Skin epidermis (tissue), 12 donors: ENCODE measurements around the gene USP15.

Experiments
- H3K27ac ChIP-seq, 21 experiments: fragments of 200-600 bp; sonication (generic) in 11 of 21; one replicate each; pipeline ENCODE4 v1.5.0; 2020; ENCODE audit warnings: mild to moderate bottlenecking in 3 of 21, inconsistent platforms in 2 of 21, moderate library complexity in 2 of 21
- H3K4me3 ChIP-seq, 7 experiments: fragments of 200-600 bp; sonication (generic) in 2 of 7; one replicate each; pipeline ENCODE4 v1.5.0; 2020; ENCODE audit warnings: inconsistent platforms in 2 of 7, mild to moderate bottlenecking in 2 of 7, moderate library complexity in 1 of 7

The USP15 gene

DNA sequence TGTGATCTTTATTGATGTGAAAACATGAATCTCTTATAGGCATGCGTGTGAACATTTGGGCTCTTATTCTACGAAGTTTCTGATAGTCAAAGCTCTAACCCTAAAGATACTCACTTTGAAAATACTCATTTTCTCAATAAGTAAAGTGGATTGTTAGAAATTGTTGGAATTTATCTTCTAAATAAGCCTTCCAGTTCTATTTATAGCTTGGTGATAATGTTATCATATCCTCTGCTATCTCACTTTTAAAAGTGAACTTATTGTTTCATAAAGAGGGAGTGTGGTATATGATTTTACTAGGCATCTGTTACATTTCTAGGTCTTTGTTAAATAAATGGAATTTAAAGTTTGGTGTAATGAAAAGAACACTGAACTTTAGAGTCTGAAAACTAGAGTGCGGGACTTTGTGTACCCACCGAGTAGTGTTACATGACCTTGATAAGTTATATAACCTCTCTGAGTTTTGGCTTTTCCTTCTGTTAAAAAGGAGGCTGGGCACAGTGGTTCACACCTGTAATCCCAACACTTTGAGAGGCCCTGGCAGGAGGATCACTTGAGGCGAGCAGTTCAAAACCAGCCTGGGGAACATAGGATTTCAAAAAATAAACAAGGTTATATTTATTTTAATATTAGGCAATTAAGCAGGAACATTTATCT lies 13.6 kb downstream of the USP15 start:
- no peak overlapping the region for H3K4me3 ChIP-seq
- no peak overlapping the region for H3K27ac ChIP-seq

DNA sequence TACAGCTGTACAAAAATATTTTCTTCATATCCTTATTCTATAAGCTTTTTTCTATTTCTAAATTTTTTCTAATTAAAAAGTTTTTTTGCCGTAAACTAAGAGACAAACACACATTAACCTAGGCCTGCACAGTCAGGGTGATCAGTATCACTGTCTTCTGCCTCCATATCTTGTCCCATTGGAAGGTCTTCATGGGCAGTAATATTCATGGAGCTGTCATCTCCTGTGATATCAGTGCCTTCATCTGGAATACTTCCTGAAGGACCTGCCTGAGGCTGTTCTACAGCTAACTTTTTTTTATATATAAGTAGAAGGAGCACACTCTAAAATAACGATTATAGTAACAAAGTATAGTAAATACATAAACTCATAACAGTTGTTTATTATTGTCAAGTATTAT lies 17.8 kb downstream of the USP15 start:
- Histone ChIP-seq H3K27ac (no peak overlapping the region), H3K4me3 (no peak overlapping the region)

DNA sequence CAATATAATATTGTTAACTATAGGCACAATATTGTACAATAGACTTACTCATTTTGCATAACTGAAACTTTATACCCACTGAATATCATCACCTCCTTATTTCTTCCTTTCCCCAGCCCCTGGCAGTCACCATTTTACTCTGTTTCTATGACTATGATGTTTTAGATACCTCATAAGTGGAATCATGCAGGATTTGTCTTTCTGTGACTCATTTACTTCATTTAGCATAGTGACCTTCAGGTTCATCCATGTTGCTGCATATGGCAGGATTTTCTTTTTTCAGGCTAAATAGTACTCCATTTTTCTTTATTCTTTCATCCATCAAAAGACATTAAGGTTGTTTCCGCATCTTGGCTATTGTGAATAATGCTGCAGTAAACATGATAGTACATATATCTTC lies 18.9 kb downstream of the USP15 start:
- Histone ChIP-seq H3K27ac (no peak overlapping the region), H3K4me3 (no peak overlapping the region)

DNA sequence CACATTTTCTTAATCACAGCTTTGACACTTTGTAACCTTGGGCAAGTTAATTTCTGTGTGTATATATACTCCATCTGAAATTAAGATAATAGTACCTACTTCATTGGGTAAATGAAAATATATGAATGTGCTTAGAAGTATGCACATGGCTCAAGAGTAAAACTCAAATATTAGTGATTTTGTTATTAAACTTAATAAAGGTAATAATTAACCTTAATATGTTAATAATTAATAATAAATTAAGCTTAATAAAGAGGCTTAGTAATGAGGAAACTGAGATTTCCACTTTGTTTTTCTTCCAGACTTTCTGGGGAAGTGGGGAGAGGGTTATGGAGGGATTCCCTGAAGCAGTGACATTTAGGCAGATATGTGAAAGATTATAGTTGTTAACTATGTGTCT lies 19.8 kb downstream of the USP15 start:
- Histone ChIP-seq H3K4me3 (no peak overlapping the region), H3K27ac (no peak overlapping the region)

DNA sequence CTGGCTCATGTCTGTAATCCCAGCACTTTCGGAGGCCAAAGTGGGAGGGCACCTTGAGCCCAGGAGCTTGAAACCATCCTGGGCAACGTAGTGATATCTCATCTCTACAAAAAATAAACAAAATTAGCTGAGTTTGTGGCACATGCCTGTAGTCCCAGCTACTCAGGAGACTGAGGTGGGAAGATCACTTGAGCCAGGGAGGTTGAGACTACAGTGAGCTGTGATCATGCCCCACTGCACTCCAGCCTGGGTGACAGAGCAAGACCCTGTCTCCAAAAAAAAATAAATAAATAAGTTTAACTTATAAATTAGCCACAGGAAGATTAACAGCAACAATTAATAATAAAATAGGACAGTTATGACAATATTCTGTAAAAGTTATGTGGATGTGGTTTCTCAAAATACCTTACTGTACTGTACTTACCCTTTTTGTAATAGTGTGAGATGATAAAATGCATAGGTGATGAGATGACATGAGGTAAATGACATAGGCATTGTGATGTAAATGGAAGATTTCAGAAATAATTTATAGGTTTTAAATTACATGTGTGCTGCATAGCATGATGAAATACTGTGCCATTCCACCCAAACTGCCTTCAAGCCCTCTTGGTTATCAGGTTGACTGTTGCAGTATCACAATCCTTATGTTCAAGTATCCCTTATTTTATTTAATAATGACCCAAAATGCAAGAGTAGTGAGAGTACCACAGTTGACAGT lies 22.0 kb downstream of the USP15 start:
- H3K4me3 ChIP-seq, result no peak overlapping the region
- no peak overlapping the region for H3K27ac ChIP-seq

DNA sequence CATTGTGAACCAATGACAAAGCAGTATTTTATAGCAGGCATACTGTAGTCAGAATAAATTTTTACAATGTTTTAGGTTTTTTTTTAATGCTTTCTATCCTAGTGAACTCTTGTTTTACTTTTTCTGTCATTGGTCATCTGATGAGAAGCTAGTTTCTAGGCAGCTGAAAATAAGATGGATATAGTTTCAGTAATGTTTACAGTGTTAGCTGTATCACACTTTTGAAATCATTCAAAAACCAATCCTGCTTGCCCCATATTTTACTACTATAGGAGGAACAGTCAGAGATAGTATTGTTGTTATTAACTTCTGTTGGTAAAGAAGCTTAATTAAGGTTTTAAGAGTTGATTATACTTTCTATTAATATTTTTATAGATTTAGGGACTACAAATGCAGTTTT lies 24.5 kb downstream of the USP15 start:
- H3K27ac ChIP-seq, result no peak overlapping the region

DNA sequence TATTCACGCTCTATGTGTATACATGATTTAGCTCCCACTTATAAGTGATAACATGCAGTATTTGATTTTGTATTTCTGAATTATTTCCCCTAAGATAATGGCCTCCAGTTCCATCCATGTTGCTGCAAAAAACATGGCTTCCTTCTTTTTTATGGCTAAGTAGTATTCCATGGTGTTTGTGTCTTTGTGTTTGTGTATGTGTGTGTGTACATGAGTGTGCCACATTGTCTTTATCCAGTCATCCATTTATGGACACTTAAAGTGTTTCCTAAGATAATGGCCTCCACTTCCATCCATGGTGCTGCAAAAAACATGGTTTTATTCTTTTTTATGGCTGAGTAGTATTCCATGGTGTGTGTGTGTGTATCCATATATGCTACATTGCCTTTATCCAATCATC lies 25.1 kb downstream of the USP15 start:
- H3K27ac ChIP-seq, result no peak overlapping the region
- H3K4me3 ChIP-seq, result no peak overlapping the region

More for the DNA sequence above, 24.5 kb downstream of the USP15 start:
- no peak overlapping the region for H3K4me3 ChIP-seq

DNA sequence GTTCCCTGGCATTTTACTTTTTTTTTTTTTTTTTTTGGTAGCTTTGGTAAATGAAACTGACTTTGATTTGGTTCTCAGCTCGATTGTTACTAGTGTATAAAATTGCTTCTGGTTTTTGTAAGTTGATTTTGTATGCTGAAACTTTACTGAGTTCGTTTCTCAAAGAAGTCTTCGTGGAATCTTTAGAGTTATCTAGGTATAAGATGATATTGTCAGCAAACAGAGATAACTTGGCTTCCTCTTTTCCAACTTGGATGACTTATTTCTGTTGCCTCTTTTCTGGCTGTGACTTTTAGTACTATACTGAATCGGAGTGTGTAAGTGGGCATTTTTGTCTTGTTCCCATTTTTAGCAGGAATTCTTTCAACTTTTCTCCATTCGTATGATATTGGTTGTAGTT lies 28.1 kb downstream of the USP15 start:
- Histone ChIP-seq H3K4me3 (no peak overlapping the region), H3K27ac (no peak overlapping the region)

DNA sequence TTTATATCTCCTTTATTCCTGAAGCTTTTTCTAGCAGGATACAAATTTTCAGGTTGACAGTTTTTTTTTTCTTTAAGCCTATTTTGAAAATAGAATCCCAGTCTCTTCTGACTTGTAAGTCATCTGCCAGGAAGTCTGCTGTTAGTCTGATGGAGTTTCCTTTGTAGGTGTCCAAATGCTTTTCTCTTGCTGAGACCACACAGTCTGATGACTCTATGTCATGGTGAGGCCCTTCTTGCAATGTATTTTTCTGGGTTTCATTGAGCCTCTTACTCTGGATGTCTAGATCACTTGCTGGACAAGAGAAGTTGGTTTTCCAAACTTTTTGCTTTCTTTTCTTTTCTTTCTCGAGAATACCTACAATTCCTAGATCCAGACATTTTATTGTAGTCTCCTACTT lies 30.6 kb downstream of the USP15 start:
- Histone ChIP-seq H3K27ac (no peak overlapping the region), H3K4me3 (no peak overlapping the region)

DNA sequence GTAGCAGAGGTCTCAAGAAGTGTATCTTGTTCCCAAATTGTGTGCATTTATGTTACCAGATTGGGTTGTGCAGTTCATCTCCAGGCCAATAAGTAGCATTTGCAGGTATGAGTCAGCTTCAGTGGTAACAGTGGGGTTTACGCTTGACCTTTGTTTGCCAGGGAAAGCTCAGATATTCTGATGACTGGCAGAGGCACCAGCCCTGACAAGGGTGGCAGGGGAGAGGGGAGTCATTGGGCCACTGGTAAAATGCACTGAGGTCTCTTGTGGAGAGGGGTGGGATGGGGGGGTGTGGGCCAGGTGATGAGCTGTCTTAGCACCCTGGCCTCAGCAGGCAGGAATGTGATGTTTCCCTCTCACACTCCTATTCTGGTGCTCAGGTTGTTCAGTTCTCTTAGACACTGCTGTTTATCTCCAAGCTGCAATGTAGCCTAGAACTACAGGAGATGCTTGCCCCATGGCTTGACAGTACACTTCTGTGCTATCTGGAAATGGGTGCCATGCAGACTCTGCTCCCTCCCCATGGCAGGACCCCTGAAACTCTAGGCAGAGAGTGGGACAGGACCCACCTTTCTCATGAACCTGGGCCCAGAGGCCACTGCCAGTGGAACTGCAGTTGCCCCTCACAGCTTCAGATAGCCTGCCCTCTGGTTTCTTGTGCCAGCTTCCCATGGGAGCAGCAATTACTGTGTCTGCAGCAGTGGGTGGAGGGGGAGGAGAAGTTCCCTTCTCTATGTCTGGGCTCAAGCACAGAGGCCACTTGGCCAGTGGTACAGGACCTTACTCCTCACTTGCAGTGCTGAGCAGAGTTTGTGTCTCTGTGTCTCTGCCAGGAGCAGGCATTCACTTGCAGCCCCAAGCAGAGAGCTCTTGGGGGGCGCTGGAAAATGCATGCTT lies 31.9 kb downstream of the USP15 start:
- Histone ChIP-seq H3K4me3 (no peak overlapping the region), H3K27ac (no peak overlapping the region)

DNA sequence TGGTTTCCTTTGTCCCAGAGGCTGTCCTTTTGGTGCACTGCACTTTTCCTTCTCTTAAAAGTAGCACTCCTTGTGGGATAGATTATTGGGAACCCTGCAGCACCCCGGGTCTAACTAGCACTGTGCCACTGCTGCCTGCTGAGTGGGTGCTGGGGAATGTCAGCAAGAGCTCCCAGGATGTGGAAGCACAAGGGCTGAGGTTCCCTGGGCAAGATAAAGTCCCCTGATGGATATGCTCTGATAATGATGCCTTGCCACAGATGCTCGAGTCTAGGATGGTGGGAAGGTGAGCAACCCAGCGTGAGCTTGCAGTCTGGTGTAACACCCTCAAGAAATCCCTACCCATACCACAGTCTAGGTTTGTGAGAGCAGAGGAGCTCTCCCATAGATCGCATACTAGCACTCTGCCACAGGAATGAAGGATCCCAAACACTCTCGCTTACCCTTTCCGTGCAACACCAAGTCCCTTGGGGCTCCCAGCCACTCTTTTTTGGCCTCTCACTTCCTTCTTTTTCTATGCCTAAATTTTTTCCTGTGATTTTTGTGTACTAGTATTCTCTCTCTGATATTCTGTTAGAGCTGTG lies 32.6 kb downstream of the USP15 start:
- Histone ChIP-seq H3K4me3 (no peak overlapping the region), H3K27ac (no peak overlapping the region)

DNA sequence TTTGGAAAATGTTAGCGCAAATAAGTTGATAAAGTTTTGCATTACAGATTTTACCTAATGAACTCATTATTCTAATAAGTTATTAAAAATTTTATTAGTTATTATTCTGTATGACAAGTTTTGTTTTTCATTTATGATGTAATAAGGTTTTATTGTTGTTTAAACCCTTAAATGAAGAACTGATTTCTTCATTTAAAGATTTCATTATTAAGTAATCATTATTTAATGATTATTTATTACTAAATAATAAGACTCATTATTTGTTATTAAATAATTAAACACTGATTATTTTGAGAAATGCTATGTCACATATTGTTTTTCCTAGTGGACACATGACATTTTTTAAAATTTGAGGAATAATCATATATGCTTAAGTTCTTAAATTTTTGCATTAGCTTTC lies 34.2 kb downstream of the USP15 start:
- Histone ChIP-seq H3K4me3 (no peak overlapping the region), H3K27ac (no peak overlapping the region)

DNA sequence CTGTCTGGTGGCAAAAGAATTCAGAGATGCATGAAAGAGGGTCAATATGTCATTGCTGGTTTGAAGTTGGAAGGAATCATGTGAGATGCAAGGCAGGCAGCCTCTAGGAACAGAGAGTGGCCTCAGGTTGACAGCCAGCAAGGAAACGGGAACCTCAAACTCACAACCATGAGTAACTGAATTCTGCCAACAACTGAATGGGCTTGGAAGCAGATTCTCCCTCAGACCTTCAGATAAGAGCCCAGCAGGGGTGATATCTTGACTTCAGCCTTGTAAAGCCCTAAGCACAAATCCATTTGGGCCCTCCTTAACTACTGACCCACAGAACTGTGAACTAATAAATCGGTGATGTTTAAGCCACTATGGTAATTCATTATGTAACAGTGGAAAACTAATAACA lies 35.8 kb downstream of the USP15 start:
- Histone ChIP-seq H3K27ac (no peak overlapping the region), H3K4me3 (no peak overlapping the region)

DNA sequence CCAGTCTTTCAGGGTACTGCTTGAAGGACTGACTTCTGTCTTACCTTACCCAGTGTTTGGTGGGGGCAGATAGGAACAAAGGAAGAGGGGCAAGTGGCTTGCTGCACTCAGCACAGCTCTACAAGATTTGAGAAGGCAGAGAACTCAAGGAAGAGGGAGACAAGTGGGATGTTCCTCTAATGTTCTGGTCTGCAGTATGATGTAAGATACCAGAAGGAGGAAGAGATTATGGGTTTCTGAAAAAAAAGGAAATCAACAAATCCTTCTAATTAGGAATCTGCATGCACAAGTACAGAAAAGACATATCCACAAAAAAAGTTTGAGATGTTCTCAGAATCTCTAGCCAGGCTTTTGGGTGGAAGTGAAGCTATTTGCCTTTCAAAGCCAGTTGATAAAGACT lies 37.1 kb downstream of the USP15 start:
- Histone ChIP-seq H3K27ac (no peak overlapping the region), H3K4me3 (no peak overlapping the region)

DNA sequence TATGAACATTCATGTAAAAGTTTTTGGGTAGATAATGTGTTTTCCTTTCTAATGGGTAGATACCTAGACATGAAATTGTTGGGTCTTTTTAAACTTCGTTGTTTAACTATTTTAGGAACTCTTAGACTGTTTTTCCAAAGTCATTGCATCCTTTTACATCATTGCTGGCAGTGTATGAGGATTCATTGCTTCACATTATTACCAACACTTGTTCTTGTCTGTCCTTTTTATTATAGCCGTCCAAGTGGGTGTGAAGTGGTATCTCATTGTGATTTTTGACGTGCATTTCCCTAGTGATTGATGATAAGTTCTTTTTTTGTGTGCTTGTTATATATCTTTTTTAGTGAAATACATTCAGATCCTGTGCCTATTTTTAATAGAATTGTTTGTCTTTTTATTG lies 39.4 kb downstream of the USP15 start:
- Histone ChIP-seq H3K27ac (no peak overlapping the region), H3K4me3 (no peak overlapping the region)

DNA sequence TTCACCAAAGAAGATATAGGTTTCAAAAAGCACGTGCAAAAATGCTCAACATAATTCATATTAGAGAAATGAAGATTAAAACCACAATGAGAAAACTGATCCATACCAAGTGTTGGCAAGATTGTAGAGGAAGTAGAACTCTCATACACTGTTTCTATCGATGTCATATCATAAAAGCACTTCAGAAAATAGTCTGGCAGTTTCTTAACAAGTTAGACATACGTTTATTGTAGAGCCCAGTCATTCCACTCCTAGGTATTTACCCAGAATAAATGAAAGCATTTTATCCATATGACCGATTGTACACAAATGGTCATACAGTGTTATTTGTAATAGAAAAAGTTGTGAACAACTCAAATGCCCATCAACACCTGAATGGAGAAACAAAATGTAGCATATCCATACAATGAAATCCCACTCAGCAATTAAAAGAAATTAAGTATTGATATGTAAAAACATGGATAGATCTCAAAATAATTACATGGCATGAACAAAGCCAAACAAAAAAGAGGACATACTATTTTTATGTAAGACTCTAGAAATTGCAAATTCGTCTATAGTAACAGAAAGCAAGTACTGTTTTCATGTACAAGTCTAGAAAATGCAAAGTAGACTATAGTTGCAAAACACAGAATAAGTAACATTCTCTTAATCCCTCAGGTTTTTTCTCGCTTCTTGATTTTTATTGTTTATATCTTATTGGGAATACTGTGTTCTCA lies 41.0 kb downstream of the USP15 start:
- no peak overlapping the region for H3K4me3 ChIP-seq
- H3K27ac ChIP-seq, result no peak overlapping the region

DNA sequence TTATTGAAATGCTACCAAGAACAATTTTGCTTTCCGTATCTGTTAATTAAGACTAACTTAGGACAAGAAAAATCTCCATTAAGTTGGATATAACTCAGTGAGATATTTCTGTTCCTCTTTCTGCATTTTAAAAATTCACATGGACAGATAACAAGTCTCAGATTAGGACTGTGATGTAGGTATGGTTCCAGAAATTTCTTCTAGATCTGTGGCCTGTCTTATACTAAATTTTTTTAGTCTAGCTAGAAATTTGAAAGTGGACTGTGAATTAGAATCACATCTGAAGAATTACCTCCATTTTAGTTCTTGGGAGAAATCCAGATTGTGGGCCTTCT lies 41.6 kb downstream of the USP15 start:
- H3K4me3 ChIP-seq, result no peak overlapping the region
- H3K27ac ChIP-seq, result no peak overlapping the region

DNA sequence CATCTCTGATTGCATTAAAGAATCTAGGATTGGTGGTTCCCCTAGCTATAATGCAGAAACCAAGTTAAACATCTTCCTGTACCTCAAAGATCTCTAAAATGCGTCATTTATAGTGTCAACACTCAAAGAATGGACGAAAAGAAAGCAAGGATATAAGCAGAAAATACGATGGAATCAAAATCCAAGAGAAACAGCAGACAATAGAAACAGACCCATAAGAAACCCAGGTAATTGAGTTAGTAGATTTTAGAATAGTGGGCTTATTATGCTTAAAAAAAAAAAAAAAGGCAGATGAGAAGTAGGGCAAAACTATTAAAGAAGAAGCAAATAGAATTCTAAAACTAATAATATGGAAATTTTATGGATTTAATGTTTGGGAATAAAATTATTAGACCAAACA lies 44.4 kb downstream of the USP15 start:
- Histone ChIP-seq H3K27ac (no peak overlapping the region), H3K4me3 (no peak overlapping the region)

DNA sequence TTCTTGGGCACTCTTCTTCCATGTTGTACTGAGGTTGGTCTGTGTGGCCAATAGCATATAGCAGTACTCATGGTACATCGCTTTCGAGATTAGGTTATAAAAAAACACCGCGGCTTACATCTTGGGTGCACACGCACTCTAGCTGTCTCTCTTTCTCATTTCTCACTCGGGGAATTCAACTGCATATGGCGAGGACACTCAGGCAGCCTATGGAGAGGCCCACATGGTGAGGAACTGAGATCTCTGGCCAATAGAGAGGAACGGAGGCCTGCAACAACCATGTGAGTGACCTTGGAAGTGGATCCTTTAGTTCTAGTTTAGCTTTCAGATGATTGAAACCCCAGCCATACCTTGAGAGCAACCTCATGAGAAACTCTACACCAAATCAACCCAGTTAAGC lies 45.6 kb downstream of the USP15 start:
- Histone ChIP-seq H3K27ac (no peak overlapping the region), H3K4me3 (no peak overlapping the region)
